WTC11 (cell line): ENCODE data around the gene GJE1. TPM values are rescaled to one million over a fixed set of nuclear protein-coding genes. Genes with fewer than 3 reads are reported as not detected.

Experiments used
- ATAC-seq: fragments of 200-7000 bp; cut with Tn5 transposase; 2 replicates; pipeline ENCODE4 v1.10.0; 2021; ENCODE audit warnings: mild to moderate bottlenecking, moderate library complexity
- CTCF ChIA-PET: fragments of 300-600 bp; sonication (Branson Sonifier 250); formaldehyde crosslinking; loops from one replicate; lab custom pipeline; 2021; ENCODE audit warnings: antibody characterized with exemption; lab: Charles Lee
- POLR2A ChIA-PET: fragments of 350-600 bp; sonication (Branson Sonifier 250); formaldehyde crosslinking; loops from one replicate; lab custom pipeline; 2021; ENCODE audit warnings: antibody characterized with exemption; lab: Charles Lee
- DNase-seq: peaks from one replicate; pipeline ENCODE4 v3.0.0; 2021; ENCODE audit warnings: low spot score
- H3K27ac Mint-ChIP-seq: 2 replicates; pipeline ENCODE4 v1.8.0; 2021; ENCODE audit warnings: mixed read lengths
- H3K27me3 Mint-ChIP-seq: 2 replicates; pipeline ENCODE4 v1.8.0; 2021; ENCODE audit warnings: low read depth, mild to moderate bottlenecking, moderate library complexity, mixed read lengths
- H3K36me3 Mint-ChIP-seq: 2 replicates; pipeline ENCODE4 v1.8.0; 2021; ENCODE audit warnings: mixed read lengths
- H3K4me1 Mint-ChIP-seq: 2 replicates; pipeline ENCODE4 v1.8.0; 2022; ENCODE audit warnings: mixed read lengths
- H3K4me3 Mint-ChIP-seq: 2 replicates; pipeline ENCODE4 v1.8.0; 2021; ENCODE audit warnings: mild to moderate bottlenecking, moderate library complexity, mixed read lengths
- H3K9me3 Mint-ChIP-seq: 2 replicates; pipeline ENCODE4 v1.8.0; 2021; ENCODE audit warnings: mixed read lengths
- CTCF ChIP-seq: fragments of 200-600 bp; IDR thresholded peaks from 2 replicates; pipeline ENCODE4 v1.8.0; 2022; ENCODE audit warnings: antibody characterized with exemption
- E2F1 ChIP-seq: sonication (generic); formaldehyde crosslinking; IDR thresholded peaks from 2 replicates; pipeline ENCODE4 v1.8.0; 2022; ENCODE audit warnings: mild to moderate bottlenecking, missing genetic modification reagents
- ESRRA ChIP-seq: sonication (generic); formaldehyde crosslinking; IDR thresholded peaks from 2 replicates; pipeline ENCODE4 v1.8.1; 2022; ENCODE audit warnings: mild to moderate bottlenecking, missing genetic modification reagents, borderline replicate concordance
- GRHL2 ChIP-seq: fragments of 250-450 bp; sonication (Bioruptor Pico); IDR thresholded peaks from 2 replicates; pipeline ENCODE4 v1.8.0; 2022; ENCODE audit warnings: mild to moderate bottlenecking, moderate library complexity; ENCODE audit not compliant: insufficient replicate concordance, severe bottlenecking
- PRDM15 ChIP-seq: sonication (generic); formaldehyde crosslinking; IDR thresholded peaks from 2 replicates; pipeline ENCODE4 v1.8.0; 2022; ENCODE audit warnings: missing genetic modification reagents
- ZNF532 ChIP-seq: fragments of 250-450 bp; sonication (Bioruptor Pico); IDR thresholded peaks from 2 replicates; pipeline ENCODE4 v1.9.0; 2021; ENCODE audit warnings: mild to moderate bottlenecking, borderline replicate concordance
- ZNF671 ChIP-seq: fragments of 250-450 bp; sonication (Bioruptor Pico); IDR thresholded peaks from 2 replicates; pipeline ENCODE4 v1.8.0; 2021; ENCODE audit warnings: mild to moderate bottlenecking
- total RNA-seq: library from RNA; stranded (reverse); gene quantifications from 3 replicates; pipeline ENCODE4 v1.2.3, GENCODE V29; 2021
- TF ChIP-seq, protein P1 (sequence below): sonication (generic); formaldehyde crosslinking; IDR thresholded peaks from 2 replicates; pipeline ENCODE4 v1.8.1; 2023; ENCODE audit warnings: mild to moderate bottlenecking, moderate library complexity, missing genetic modification reagents
- TF ChIP-seq, protein P2 (sequence below): sonication (generic); formaldehyde crosslinking; conservative IDR thresholded peaks from 2 replicates; pipeline ENCODE4 v1.8.1; 2023; ENCODE audit warnings: mild to moderate bottlenecking, low read depth, missing genetic modification reagents, moderate library complexity
- TF ChIP-seq, protein P3 (sequence below): sonication (generic); formaldehyde crosslinking; IDR thresholded peaks from 2 replicates; pipeline ENCODE4 v1.8.0; 2022; ENCODE audit warnings: mild to moderate bottlenecking, missing genetic modification reagents

GJE1 gene
- total RNA-seq, 1 experiment from 2014 or later = not detected

GRCh38 chr6:142112451-142113061 is 20.2 kb upstream of the GJE1 start:
- POLR2A ChIA-PET = no interaction called here
- TF ChIP-seq E2F1 = no peak
- peak; percentile 75 for TF ChIP-seq CTCF
- ATAC-seq (peak; percentile 56; the same call in 1 of the 2 replicates), DNase-seq (peak; percentile 81)
- no peak overlapping the region for H3K27ac Mint-ChIP-seq
- H3K27me3 Mint-ChIP-seq = no peaks in the 10 kb centered on the region
- 0 out of 2 replicates have a peak, but pooled peaks cover 5% of the 10 kb centered on the region for H3K4me1 Mint-ChIP-seq
- H3K4me3 Mint-ChIP-seq = no peak overlapping the region
- CTCF ChIA-PET = interaction anchor here (1.4 to 3.3 kb wide), 2 partner anchors 41 to 123 kb away, joined by 4 to 14 read pairs; no protein-coding TSS in a partner anchor
- no peaks in the 10 kb centered on the region for H3K36me3 Mint-ChIP-seq
- peaks cover 3% of the 10 kb centered on the region; the same call in 1 of the 2 replicates for H3K9me3 Mint-ChIP-seq

DNA sequence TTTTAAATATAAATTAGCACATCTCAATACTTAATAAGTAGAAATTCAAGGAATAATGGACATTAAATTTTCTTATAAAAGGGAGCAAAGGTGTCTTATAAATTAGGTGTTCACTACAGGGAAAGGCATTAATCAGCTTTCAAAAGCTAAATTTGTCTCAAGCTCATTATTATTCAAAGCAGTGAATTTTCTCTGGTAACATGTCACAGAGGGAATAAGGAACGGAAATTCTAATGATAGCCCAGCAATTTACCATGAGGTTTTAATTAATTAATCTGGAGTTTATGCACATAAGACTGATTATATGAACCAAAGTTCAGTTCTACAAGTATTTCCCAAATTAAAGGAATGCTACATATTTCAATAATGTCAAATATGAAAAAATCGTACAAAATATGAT is 15.4 kb upstream of the GJE1 start:
- ChIA-PET POLR2A (no interaction called here), CTCF (no interaction called here)
- ATAC-seq (no peak), DNase-seq (no peak)
- H3K4me1 Mint-ChIP-seq = 0 out of 2 replicates have a peak, but pooled peaks cover 5% of the 10 kb centered on the region
- no peaks in the 10 kb centered on the region for H3K27me3 Mint-ChIP-seq
- H3K4me3 Mint-ChIP-seq = no peak overlapping the region
- no peaks in the 10 kb centered on the region for H3K36me3 Mint-ChIP-seq
- no peak for TF ChIP-seq ESRRA
- TF ChIP-seq ZNF532 (CRISPR knock-in tag) = no peak
- TF ChIP-seq, protein P1, sequence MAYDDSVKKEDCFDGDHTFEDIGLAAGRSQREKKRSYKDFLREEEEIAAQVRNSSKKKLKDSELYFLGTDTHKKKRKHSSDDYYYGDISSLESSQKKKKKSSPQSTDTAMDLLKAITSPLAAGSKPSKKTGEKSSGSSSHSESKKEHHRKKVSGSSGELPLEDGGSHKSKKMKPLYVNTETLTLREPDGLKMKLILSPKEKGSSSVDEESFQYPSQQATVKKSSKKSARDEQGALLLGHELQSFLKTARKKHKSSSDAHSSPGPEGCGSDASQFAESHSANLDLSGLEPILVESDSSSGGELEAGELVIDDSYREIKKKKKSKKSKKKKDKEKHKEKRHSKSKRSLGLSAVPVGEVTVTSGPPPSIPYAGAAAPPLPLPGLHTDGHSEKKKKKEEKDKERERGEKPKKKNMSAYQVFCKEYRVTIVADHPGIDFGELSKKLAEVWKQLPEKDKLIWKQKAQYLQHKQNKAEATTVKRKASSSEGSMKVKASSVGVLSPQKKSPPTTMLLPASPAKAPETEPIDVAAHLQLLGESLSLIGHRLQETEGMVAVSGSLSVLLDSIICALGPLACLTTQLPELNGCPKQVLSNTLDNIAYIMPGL (CRISPR knock-in tag) = no peak
- TF ChIP-seq GRHL2 (CRISPR knock-in tag) = no peak
- TF ChIP-seq, protein P2, sequence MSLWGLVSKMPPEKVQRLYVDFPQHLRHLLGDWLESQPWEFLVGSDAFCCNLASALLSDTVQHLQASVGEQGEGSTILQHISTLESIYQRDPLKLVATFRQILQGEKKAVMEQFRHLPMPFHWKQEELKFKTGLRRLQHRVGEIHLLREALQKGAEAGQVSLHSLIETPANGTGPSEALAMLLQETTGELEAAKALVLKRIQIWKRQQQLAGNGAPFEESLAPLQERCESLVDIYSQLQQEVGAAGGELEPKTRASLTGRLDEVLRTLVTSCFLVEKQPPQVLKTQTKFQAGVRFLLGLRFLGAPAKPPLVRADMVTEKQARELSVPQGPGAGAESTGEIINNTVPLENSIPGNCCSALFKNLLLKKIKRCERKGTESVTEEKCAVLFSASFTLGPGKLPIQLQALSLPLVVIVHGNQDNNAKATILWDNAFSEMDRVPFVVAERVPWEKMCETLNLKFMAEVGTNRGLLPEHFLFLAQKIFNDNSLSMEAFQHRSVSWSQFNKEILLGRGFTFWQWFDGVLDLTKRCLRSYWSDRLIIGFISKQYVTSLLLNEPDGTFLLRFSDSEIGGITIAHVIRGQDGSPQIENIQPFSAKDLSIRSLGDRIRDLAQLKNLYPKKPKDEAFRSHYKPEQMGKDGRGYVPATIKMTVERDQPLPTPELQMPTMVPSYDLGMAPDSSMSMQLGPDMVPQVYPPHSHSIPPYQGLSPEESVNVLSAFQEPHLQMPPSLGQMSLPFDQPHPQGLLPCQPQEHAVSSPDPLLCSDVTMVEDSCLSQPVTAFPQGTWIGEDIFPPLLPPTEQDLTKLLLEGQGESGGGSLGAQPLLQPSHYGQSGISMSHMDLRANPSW = no peak
- no peak for TF ChIP-seq ZNF671
- no peak for TF ChIP-seq PRDM15
- TF ChIP-seq, protein P3, sequence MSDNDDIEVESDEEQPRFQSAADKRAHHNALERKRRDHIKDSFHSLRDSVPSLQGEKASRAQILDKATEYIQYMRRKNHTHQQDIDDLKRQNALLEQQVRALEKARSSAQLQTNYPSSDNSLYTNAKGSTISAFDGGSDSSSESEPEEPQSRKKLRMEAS (CRISPR knock-in tag) = no peak
- no peaks in the 10 kb centered on the region for H3K9me3 Mint-ChIP-seq
- H3K27ac Mint-ChIP-seq = no peak overlapping the region
